Stimulated activated naive B cell treated with anti-CD40 and anti-IgM and Interleukin-4, amounts not matched to agents 10 μg/mL and 1 μg/mL and 100 μg/mL, for 72 hours (primary cell): Measurements from ENCODE around the gene MYCBP2.
A peak's percentile ranks its signal among the peaks of the same experiment; 100 is the strongest.

Experiments
- ATAC-seq, 2 donors: fragments of 150-1000 bp; cut with Tn5 transposase; replicated peaks; 2 replicates each; pipeline ENCODE4 v1.10.0; 2021; ENCODE audit warnings: moderate library complexity in 1 of 2
- DNase-seq: peaks from one replicate; pipeline ENCODE4 v3.0.0; 2021
- H3K27ac Mint-ChIP-seq: one replicate; pipeline ENCODE4 v1.8.0; 2022; ENCODE audit warnings: mild to moderate bottlenecking, mixed read lengths
- H3K27me3 Mint-ChIP-seq, 2 donors: one replicate each; pipeline ENCODE4 v1.8.0; 2022; ENCODE audit warnings: mixed read lengths in 2 of 2
- H3K36me3 Mint-ChIP-seq, 2 donors: one replicate each; pipeline ENCODE4 v1.8.0; 2022; ENCODE audit warnings: mixed read lengths in 2 of 2, mild to moderate bottlenecking in 1 of 2
- H3K4me1 Mint-ChIP-seq, 2 donors: one replicate each; pipeline ENCODE4 v1.8.0; 2022; ENCODE audit warnings: mixed read lengths in 2 of 2, mild to moderate bottlenecking in 1 of 2
- H3K4me3 Mint-ChIP-seq, 2 donors: one replicate each; pipeline ENCODE4 v1.8.0; 2022; ENCODE audit warnings: mild to moderate bottlenecking in 2 of 2, mixed read lengths in 2 of 2, moderate library complexity in 1 of 2
- H3K9me3 Mint-ChIP-seq, 2 donors: one replicate each; pipeline ENCODE4 v1.8.0; 2022; ENCODE audit warnings: mixed read lengths in 2 of 2, mild to moderate bottlenecking in 1 of 2

MYCBP2 gene

GRCh38 chr13:77190349-77190958, 136.4 kb downstream of the MYCBP2 start:
- ATAC-seq: no peak
- H3K4me3 Mint-ChIP-seq: no peak overlapping the region
- H3K36me3 Mint-ChIP-seq: peaks cover 27 to 38% of the 10 kb centered on the region in 2 donors
- no peaks in the 10 kb centered on the region for H3K27me3 Mint-ChIP-seq
- no peak overlapping the region for H3K27ac Mint-ChIP-seq
- peaks cover 0 to 4% of the 10 kb centered on the region in 2 donors for H3K9me3 Mint-ChIP-seq
- H3K4me1 Mint-ChIP-seq: peaks cover 4 to 6% of the 10 kb centered on the region in 2 donors
- no peak for DNase-seq

- no peak for ATAC-seq
Observed at GRCh38 chr13:77185721-77186120, 141.2 kb downstream of the MYCBP2 start.

GRCh38 chr13:77184455-77184854, 142.4 kb downstream of the MYCBP2 start:
- peak; percentile 68 for DNase-seq
- H3K36me3 Mint-ChIP-seq: peaks cover 36 to 55% of the 10 kb centered on the region in 2 donors

More at GRCh38 chr13:77185721-77186120, 141.2 kb downstream of the MYCBP2 start:
- peak overlapping the region; percentile 14 for H3K27ac Mint-ChIP-seq
- DNase-seq: no peak
- H3K27me3 Mint-ChIP-seq: no peaks in the 10 kb centered on the region
- H3K4me1 Mint-ChIP-seq: peaks cover 11 to 23% of the 10 kb centered on the region in 2 donors
- peaks cover 30 to 45% of the 10 kb centered on the region in 2 donors for H3K36me3 Mint-ChIP-seq
- H3K4me3 Mint-ChIP-seq: no peak overlapping the region
- H3K9me3 Mint-ChIP-seq: peaks cover 2 to 4% of the 10 kb centered on the region in 2 donors

GRCh38 chr13:77180011-77180410, 146.9 kb downstream of the MYCBP2 start:
- peaks cover 25 to 45% of the 10 kb centered on the region in 2 donors for H3K36me3 Mint-ChIP-seq
- no peak overlapping the region for H3K4me3 Mint-ChIP-seq
- peaks cover 8 to 15% of the 10 kb centered on the region in 2 donors for H3K4me1 Mint-ChIP-seq
- H3K27me3 Mint-ChIP-seq: no peaks in the 10 kb centered on the region
- DNase-seq: no peak
- no peak for ATAC-seq
- no peak overlapping the region for H3K27ac Mint-ChIP-seq
- peaks cover 0 to 2% of the 10 kb centered on the region in 2 donors for H3K9me3 Mint-ChIP-seq

More at GRCh38 chr13:77184455-77184854, 142.4 kb downstream of the MYCBP2 start:
- Mint-ChIP-seq H3K9me3 (peaks cover 2 to 4% of the 10 kb centered on the region in 2 donors), H3K27me3 (no peaks in the 10 kb centered on the region), H3K4me3 (peak overlapping the region; percentile 66 to 67), H3K4me1 (peaks cover 11 to 23% of the 10 kb centered on the region in 2 donors), H3K27ac (peak overlapping the region; percentile 94)
- ATAC-seq: peak; percentile 99

- no peak overlapping the region for H3K27ac Mint-ChIP-seq
- no peak for ATAC-seq
Observed at GRCh38 chr13:77177646-77178045, 149.2 kb downstream of the MYCBP2 start.

GRCh38 chr13:77176350-77176749, 150.5 kb downstream of the MYCBP2 start:
- H3K4me3 Mint-ChIP-seq: no peak overlapping the region
- ATAC-seq (no peak), DNase-seq (no peak)
- H3K36me3 Mint-ChIP-seq: peaks cover 22 to 33% of the 10 kb centered on the region in 2 donors
- no peaks in the 10 kb centered on the region for H3K27me3 Mint-ChIP-seq
- no peaks in the 10 kb centered on the region for H3K4me1 Mint-ChIP-seq
- no peaks in the 10 kb centered on the region for H3K9me3 Mint-ChIP-seq
- no peak overlapping the region for H3K27ac Mint-ChIP-seq

More at GRCh38 chr13:77177646-77178045, 149.2 kb downstream of the MYCBP2 start:
- H3K27me3 Mint-ChIP-seq: no peaks in the 10 kb centered on the region
- H3K4me1 Mint-ChIP-seq: no peaks in the 10 kb centered on the region
- no peaks in the 10 kb centered on the region for H3K9me3 Mint-ChIP-seq
- peaks cover 17 to 33% of the 10 kb centered on the region in 2 donors for H3K36me3 Mint-ChIP-seq
- H3K4me3 Mint-ChIP-seq: no peak overlapping the region
- DNase-seq: no peak

GRCh38 chr13:77172650-77173049, 154.2 kb downstream of the MYCBP2 start:
- no peaks in the 10 kb centered on the region for H3K27me3 Mint-ChIP-seq
- H3K9me3 Mint-ChIP-seq: no peaks in the 10 kb centered on the region
- DNase-seq (no peak), ATAC-seq (no peak)
- H3K4me3 Mint-ChIP-seq: no peak overlapping the region
- no peaks in the 10 kb centered on the region for H3K4me1 Mint-ChIP-seq
- H3K27ac Mint-ChIP-seq: no peak overlapping the region
- H3K36me3 Mint-ChIP-seq: peaks cover 27 to 39% of the 10 kb centered on the region in 2 donors

- Mint-ChIP-seq H3K9me3 (no peaks in the 10 kb centered on the region), H3K4me1 (no peaks in the 10 kb centered on the region), H3K36me3 (peaks cover 29 to 41% of the 10 kb centered on the region in 2 donors), H3K27me3 (no peaks in the 10 kb centered on the region), H3K27ac (no peak overlapping the region), H3K4me3 (no peak overlapping the region)
- no peak for DNase-seq
- no peak for ATAC-seq
Observed at GRCh38 chr13:77171451-77171850, 155.4 kb downstream of the MYCBP2 start.

- Mint-ChIP-seq H3K36me3 (peaks cover 33 to 55% of the 10 kb centered on the region in 2 donors), H3K27ac (no peak overlapping the region), H3K9me3 (no peaks in the 10 kb centered on the region), H3K4me1 (no peaks in the 10 kb centered on the region), H3K27me3 (no peaks in the 10 kb centered on the region), H3K4me3 (no peak overlapping the region)
- DNase-seq (no peak), ATAC-seq (no peak)
Observed at GRCh38 chr13:77168237-77168636, 158.7 kb downstream of the MYCBP2 start.

GRCh38 chr13:77150651-77151050, 176.2 kb downstream of the MYCBP2 start:
- no peaks in the 10 kb centered on the region for H3K9me3 Mint-ChIP-seq
- H3K27me3 Mint-ChIP-seq: no peaks in the 10 kb centered on the region
- no peak overlapping the region for H3K4me3 Mint-ChIP-seq
- peaks cover 27 to 41% of the 10 kb centered on the region in 2 donors for H3K36me3 Mint-ChIP-seq
- DNase-seq (no peak), ATAC-seq (no peak)
- H3K4me1 Mint-ChIP-seq: peaks cover 0 to 6% of the 10 kb centered on the region in 2 donors
- no peak overlapping the region for H3K27ac Mint-ChIP-seq

GRCh38 chr13:77143431-77143830, 183.5 kb downstream of the MYCBP2 start:
- no peaks in the 10 kb centered on the region for H3K27me3 Mint-ChIP-seq
- H3K4me1 Mint-ChIP-seq: peaks cover 0 to 2% of the 10 kb centered on the region in 2 donors
- H3K9me3 Mint-ChIP-seq: no peaks in the 10 kb centered on the region
- ATAC-seq (no peak), DNase-seq (no peak)
- peaks cover 28 to 44% of the 10 kb centered on the region in 2 donors for H3K36me3 Mint-ChIP-seq
- H3K4me3 Mint-ChIP-seq: no peak overlapping the region
- no peak overlapping the region for H3K27ac Mint-ChIP-seq

GRCh38 chr13:77139306-77139705, 187.6 kb downstream of the MYCBP2 start:
- no peak overlapping the region for H3K4me3 Mint-ChIP-seq
- H3K36me3 Mint-ChIP-seq: peaks cover 34 to 53% of the 10 kb centered on the region in 2 donors
- ATAC-seq (no peak), DNase-seq (no peak)
- peaks cover 0 to 4% of the 10 kb centered on the region in 2 donors for H3K4me1 Mint-ChIP-seq
- H3K9me3 Mint-ChIP-seq: no peaks in the 10 kb centered on the region
- H3K27me3 Mint-ChIP-seq: no peaks in the 10 kb centered on the region
- H3K27ac Mint-ChIP-seq: no peak overlapping the region

GRCh38 chr13:77138813-77139212, 188.1 kb downstream of the MYCBP2 start:
- Mint-ChIP-seq H3K36me3 (peaks cover 34 to 55% of the 10 kb centered on the region in 2 donors), H3K27me3 (no peaks in the 10 kb centered on the region), H3K9me3 (no peaks in the 10 kb centered on the region), H3K4me3 (no peak overlapping the region), H3K27ac (no peak overlapping the region), H3K4me1 (peaks cover 3 to 4% of the 10 kb centered on the region in 2 donors)
- no peak for ATAC-seq
- DNase-seq: no peak

GRCh38 chr13:77136902-77137420, 189.9 kb downstream of the MYCBP2 start:
- Mint-ChIP-seq H3K9me3 (no peaks in the 10 kb centered on the region), H3K4me3 (no peak overlapping the region), H3K27me3 (no peaks in the 10 kb centered on the region), H3K27ac (no peak overlapping the region), H3K4me1 (peaks cover 2 to 7% of the 10 kb centered on the region in 2 donors), H3K36me3 (peaks cover 38 to 59% of the 10 kb centered on the region in 2 donors)
- ATAC-seq (no peak), DNase-seq (no peak)

GRCh38 chr13:77124423-77124822, 202.5 kb downstream of the MYCBP2 start:
- no peaks in the 10 kb centered on the region for H3K4me1 Mint-ChIP-seq
- H3K36me3 Mint-ChIP-seq: peaks cover 16 to 18% of the 10 kb centered on the region in 2 donors
- H3K27ac Mint-ChIP-seq: no peak overlapping the region
- no peak for DNase-seq
- no peak overlapping the region for H3K4me3 Mint-ChIP-seq
- no peaks in the 10 kb centered on the region for H3K27me3 Mint-ChIP-seq
- no peaks in the 10 kb centered on the region for H3K9me3 Mint-ChIP-seq
- ATAC-seq: no peak
